Keratinocyte (primary cell): ENCODE measurements around the gene CACNA1E. TPM values are rescaled to one million over a fixed set of nuclear protein-coding genes. Genes with fewer than 3 reads are reported as not detected.

ENCODE experiments used
- DNase-seq: peaks from one replicate; pipeline ENCODE4 v3.0.0-alpha.2; 2011; ENCODE audit warnings: low read depth, missing footprints, low spot score
- FAIRE-seq: peaks from 2 replicates; lab custom pipeline; 2011; peaks lifted over from hg19 to GRCh38; lab: Jason Lieb, UNC
- H2AFZ ChIP-seq: 2 replicates; pipeline ENCODE4 v1.6.0; 2012; ENCODE audit warnings: low read length, control low read depth, inconsistent platforms; ENCODE audit not compliant: control insufficient read depth
- H3K27ac ChIP-seq: 2 replicates; pipeline ENCODE4 v1.5.1; 2011; ENCODE audit warnings: low read length; ENCODE audit not compliant: control insufficient read depth, insufficient read depth
- H3K27me3 ChIP-seq: 3 replicates; pipeline ENCODE4 v1.6.0; 2011; ENCODE audit warnings: low read length; ENCODE audit not compliant: control insufficient read depth, insufficient read depth; ENCODE audit errors: extremely low read depth
- H3K36me3 ChIP-seq, 2 experiments: 2 replicates in 1 of 2; 3 replicates in 1 of 2; pipeline ENCODE4 v1.5.1; 2011; ENCODE audit warnings: low read length in 2 of 2, mild to moderate bottlenecking in 1 of 2; ENCODE audit not compliant: control insufficient read depth in 2 of 2, insufficient read depth in 2 of 2; ENCODE audit errors: extremely low read depth in 1 of 2
- H3K4me1 ChIP-seq: 3 replicates; pipeline ENCODE4 v1.5.1; 2011; ENCODE audit warnings: low read length; ENCODE audit not compliant: control insufficient read depth, insufficient read depth; ENCODE audit errors: extremely low read depth
- H3K4me2 ChIP-seq: 3 replicates; pipeline ENCODE4 v1.6.0; 2011; ENCODE audit warnings: low read depth, low read length; ENCODE audit not compliant: control insufficient read depth, insufficient read depth; ENCODE audit errors: extremely low read depth
- H3K4me3 ChIP-seq, 3 experiments: fragments of 200-600 bp in 1 of 3; sonication (generic) in 1 of 3; 2 replicates in 2 of 3; 3 replicates in 1 of 3; pipeline ENCODE4 v1.5.1; 2011 to 2016; ENCODE audit warnings: low read length in 3 of 3, mild to moderate bottlenecking in 3 of 3, control low read depth in 2 of 3, inconsistent platforms in 1 of 3, low read depth in 1 of 3, mixed read lengths in 1 of 3, mixed run types in 1 of 3, moderate library complexity in 1 of 3; ENCODE audit not compliant: control insufficient read depth in 2 of 3, insufficient read depth in 2 of 3; ENCODE audit errors: extremely low read depth in 1 of 3
- H3K79me2 ChIP-seq: 2 replicates; pipeline ENCODE4 v1.6.0; 2012; ENCODE audit warnings: low read length; ENCODE audit not compliant: control insufficient read depth, insufficient read depth
- H3K9ac ChIP-seq: 3 replicates; pipeline ENCODE4 v1.6.0; 2011; ENCODE audit warnings: low read length; ENCODE audit not compliant: control insufficient read depth, insufficient read depth; ENCODE audit errors: extremely low read depth
- H3K9me1 ChIP-seq: 3 replicates; pipeline ENCODE4 v1.6.0; 2011; ENCODE audit warnings: low read length; ENCODE audit not compliant: control insufficient read depth, insufficient read depth; ENCODE audit errors: extremely low read depth
- H3K9me3 ChIP-seq: 2 replicates; pipeline ENCODE4 v1.5.1; 2012; ENCODE audit warnings: low read depth, low read length; ENCODE audit not compliant: control insufficient read depth
- H4K20me1 ChIP-seq: 3 replicates; pipeline ENCODE4 v1.6.0; 2011; ENCODE audit warnings: low read length; ENCODE audit not compliant: control insufficient read depth, insufficient read depth; ENCODE audit errors: extremely low read depth
- CTCF ChIP-seq, 3 experiments: IDR thresholded peaks in 1 of 3; conservative IDR thresholded peaks in 1 of 3; optimal IDR thresholded peaks in 1 of 3; 2 replicates in 2 of 3; 3 replicates in 1 of 3; pipeline versions ENCODE3 to v1.5.1; 2011; ENCODE audit warnings: low read length in 3 of 3, mild to moderate bottlenecking in 3 of 3, moderate library complexity in 2 of 3, control low read depth in 1 of 3, inconsistent platforms in 1 of 3; ENCODE audit not compliant: insufficient read depth in 2 of 3; ENCODE audit errors: extremely low read depth in 1 of 3
- EZH2 ChIP-seq: IDR thresholded peaks from one replicate; pipeline ENCODE4 v1.6.1; 2012; ENCODE audit warnings: inconsistent platforms, mild to moderate bottlenecking, low read length, moderate library complexity
- dilution Hi-C: fragments of 300-500 bp; cut with MboI; formaldehyde crosslinking; loops from one replicate; pipeline ENCODE4 v1.7.0; 2020; ENCODE audit warnings: low sequenced_read_pairs; ENCODE audit not compliant: extremely low pct_ligation_motif_present
- polyA plus RNA-seq, 5 experiments: library from polyadenylated mRNA; depleted of rRNA in 3 of 5; stranded (reverse) in 3 of 5; stranded (forward) in 1 of 5; unstranded in 1 of 5; fragments of >200 nt; gene quantifications; 1 replicate in 1 of 5; 2 replicates in 3 of 5; 3 replicates in 1 of 5; pipeline versions ENCODE4 v1.2.1 to v1.2.3, GENCODE V29; 2011 to 2012; ENCODE audit warnings: missing spikeins in 2 of 5, low read depth in 1 of 5, low replicate concordance in 1 of 5

The CACNA1E gene
- polyA plus RNA-seq, 1 donor (not counting 4 experiments of a cell fraction or from before 2014, with no cell fraction given), result not detected

- dilution Hi-C loops, result no loop called here
Observed at GRCh38 chr1:181630838-181631237, 147.5 kb downstream of the CACNA1E start.

GRCh38 chr1:181632492-181632891 is 149.2 kb downstream of the CACNA1E start:
- Histone ChIP-seq H3K9ac (no peak overlapping the region), H2AFZ (no peak overlapping the region), H3K79me2 (no peaks in the 10 kb centered on the region), H3K27ac (no peak overlapping the region), H3K4me2 (no peak overlapping the region), H3K9me3 (no peaks in the 10 kb centered on the region), H3K4me1 (no peaks in the 10 kb centered on the region), H3K27me3 (no peaks in the 10 kb centered on the region), H3K9me1 (no peaks in the 10 kb centered on the region), H3K4me3 (no peak overlapping the region), H4K20me1 (no peaks in the 10 kb centered on the region), H3K36me3 (no peaks in the 10 kb centered on the region)
- dilution Hi-C loops, result no loop called here
- peak in 1 of 3 experiments; percentile 6 for TF ChIP-seq CTCF (optimal IDR thresholded peaks at IDR 0.05 in 1 of 3, IDR thresholded peaks at IDR 0.05 in 1 of 3, conservative IDR thresholded peaks at IDR 0.05 in 1 of 3; ENCODE audit: extremely low read depth in 1 of 3, insufficient read depth in 2 of 3, low read length in 3 of 3)
- no peak for TF ChIP-seq EZH2
- FAIRE-seq, result no peak
- no peak for DNase-seq

More at GRCh38 chr1:181630838-181631237, 147.5 kb downstream of the CACNA1E start:
- Histone ChIP-seq H3K4me2 (no peak overlapping the region), H4K20me1 (no peaks in the 10 kb centered on the region), H3K4me3 (no peak overlapping the region), H3K9me1 (no peaks in the 10 kb centered on the region), H2AFZ (no peak overlapping the region), H3K27me3 (no peaks in the 10 kb centered on the region), H3K27ac (no peak overlapping the region), H3K36me3 (no peaks in the 10 kb centered on the region), H3K9me3 (no peaks in the 10 kb centered on the region), H3K79me2 (no peaks in the 10 kb centered on the region), H3K4me1 (no peaks in the 10 kb centered on the region), H3K9ac (no peak overlapping the region)
- TF ChIP-seq EZH2 (no peak), CTCF (optimal IDR thresholded peaks at IDR 0.05 in 1 of 3, IDR thresholded peaks at IDR 0.05 in 1 of 3, conservative IDR thresholded peaks at IDR 0.05 in 1 of 3; ENCODE audit: extremely low read depth in 1 of 3, insufficient read depth in 2 of 3, low read length in 3 of 3) (no peak)
- no peak for DNase-seq
- no peak for FAIRE-seq
